ENCODE measurements around the gene PKHD1. TPM values are rescaled to one million over a fixed set of nuclear protein-coding genes. Genes with fewer than 3 reads are reported as not detected.
"Not testable (repeated sequence)": the region's sequence is repeated elsewhere in the genome, so short reads cannot be mapped to it uniquely, and the experiment has no call there.

The PKHD1 gene
- total RNA-seq, 1 experiment from 2014 or later, result 0.14 TPM

DNA sequence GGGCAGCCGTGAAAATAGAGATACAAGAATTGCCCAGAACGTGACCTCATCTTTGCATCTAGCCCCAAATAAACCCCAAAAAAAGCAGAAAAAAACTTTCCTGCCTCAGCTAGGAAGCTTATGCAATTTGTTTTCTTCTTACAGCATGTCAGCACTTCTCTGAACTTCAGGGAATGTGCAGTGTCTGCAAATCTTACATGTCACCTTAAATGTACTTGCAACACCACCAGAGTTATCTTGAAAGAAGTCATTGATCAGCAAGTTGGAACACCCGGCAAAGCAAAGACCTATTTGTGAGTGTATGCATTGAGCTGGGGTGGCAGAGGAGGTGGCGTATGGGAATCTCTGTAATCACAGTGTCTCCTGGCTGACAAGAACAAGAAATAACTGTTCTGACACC is 123.4 kb downstream of the PKHD1 start:
- H3K27me3 ChIP-seq (ENCODE audit: control insufficient read depth, insufficient read depth, low read length), result no peaks in the 10 kb centered on the region
- H3K4me3 ChIP-seq (ENCODE audit: insufficient read depth, low read depth, low read length), result no peak overlapping the region
- H3K36me3 ChIP-seq (replicated peaks; ENCODE audit: control insufficient read depth, insufficient read depth, low read length), result no peaks in the 10 kb centered on the region
- no peak for DNase-seq

GRCh38 chr6:51962354-51962753 is 125.1 kb downstream of the PKHD1 start:
- H3K4me3 ChIP-seq (ENCODE audit: insufficient read depth, low read depth, low read length), result no peak overlapping the region
- H3K27me3 ChIP-seq (ENCODE audit: control insufficient read depth, insufficient read depth, low read length), result no peaks in the 10 kb centered on the region
- no peak for DNase-seq
- no peaks in the 10 kb centered on the region for H3K36me3 ChIP-seq (replicated peaks; ENCODE audit: control insufficient read depth, insufficient read depth, low read length)

GRCh38 chr6:51960419-51960818 is 127.0 kb downstream of the PKHD1 start:
- H3K36me3 ChIP-seq (replicated peaks; ENCODE audit: control insufficient read depth, insufficient read depth, low read length), result no peaks in the 10 kb centered on the region
- no peak for DNase-seq
- no peak overlapping the region for H3K4me3 ChIP-seq (ENCODE audit: insufficient read depth, low read depth, low read length)
- no peaks in the 10 kb centered on the region for H3K27me3 ChIP-seq (ENCODE audit: control insufficient read depth, insufficient read depth, low read length)

DNA sequence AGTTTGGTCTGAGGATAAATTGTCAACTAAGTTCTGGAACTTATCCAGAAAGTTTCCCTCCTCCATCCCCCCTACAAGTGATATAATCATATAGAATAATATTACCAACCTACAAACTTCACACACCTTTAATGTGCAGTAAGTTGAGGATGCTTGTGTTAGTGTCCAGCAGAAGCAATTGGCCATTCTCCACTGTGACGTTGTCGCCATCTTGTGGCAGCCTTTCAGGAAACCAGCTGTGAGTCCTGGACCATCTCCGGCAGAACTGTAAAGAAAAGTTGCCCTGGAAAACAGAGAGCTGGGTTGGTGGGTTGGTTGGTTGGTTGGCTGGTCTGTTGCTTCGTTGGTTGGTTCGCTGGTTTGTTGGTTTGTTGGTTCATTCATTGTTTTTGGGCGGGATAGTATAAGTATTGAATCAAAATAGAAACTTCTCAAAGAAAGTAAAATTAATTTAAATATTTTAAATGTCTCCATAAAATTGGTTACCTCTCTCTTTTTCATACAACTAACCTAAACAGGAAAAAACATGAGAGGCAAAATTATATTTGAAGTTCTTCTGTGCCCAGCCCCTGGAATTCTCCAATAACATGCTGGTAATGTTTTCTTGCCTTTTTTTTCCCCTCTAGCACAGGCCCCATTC is 127.5 kb downstream of the PKHD1 start:
- no peak overlapping the region for H3K4me3 ChIP-seq (ENCODE audit: insufficient read depth, low read depth, low read length)
- H3K27me3 ChIP-seq (ENCODE audit: control insufficient read depth, insufficient read depth, low read length), result no peaks in the 10 kb centered on the region
- DNase-seq, result peak; percentile 37
- no peaks in the 10 kb centered on the region for H3K36me3 ChIP-seq (replicated peaks; ENCODE audit: control insufficient read depth, insufficient read depth, low read length)

- H3K4me3 ChIP-seq (ENCODE audit: insufficient read depth, low read depth, low read length), result no peak overlapping the region
- DNase-seq, result no peak
- H3K27me3 ChIP-seq (ENCODE audit: control insufficient read depth, insufficient read depth, low read length), result no peaks in the 10 kb centered on the region
- no peaks in the 10 kb centered on the region for H3K36me3 ChIP-seq (replicated peaks; ENCODE audit: control insufficient read depth, insufficient read depth, low read length)
Measured at GRCh38 chr6:51954681-51955080, 132.7 kb downstream of the PKHD1 start.

GRCh38 chr6:51953246-51953645 is 134.2 kb downstream of the PKHD1 start:
- Histone ChIP-seq H3K27me3 (ENCODE audit: control insufficient read depth, insufficient read depth, low read length) (no peaks in the 10 kb centered on the region), H3K36me3 (replicated peaks; ENCODE audit: control insufficient read depth, insufficient read depth, low read length) (no peaks in the 10 kb centered on the region), H3K4me3 (ENCODE audit: insufficient read depth, low read depth, low read length) (no peak overlapping the region)
- no peak for DNase-seq

DNA sequence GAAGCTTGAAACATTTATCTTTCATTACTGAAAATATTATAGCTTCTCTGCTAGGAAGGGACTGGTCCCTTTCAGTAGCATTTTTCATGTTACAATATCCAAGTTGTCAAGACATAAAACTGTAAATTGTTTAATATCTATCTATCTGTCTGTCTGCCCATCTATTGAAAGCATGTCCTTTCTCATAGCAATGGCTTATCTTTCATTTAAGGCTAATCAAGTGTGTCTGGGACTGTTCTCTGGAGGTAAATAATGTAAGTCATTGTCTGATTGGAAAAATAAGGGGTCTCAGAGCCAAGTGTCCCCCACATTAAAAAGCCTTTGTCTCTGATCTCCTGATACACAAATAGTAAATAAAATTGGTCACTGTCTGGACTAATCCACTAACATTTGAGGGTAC is 135.5 kb downstream of the PKHD1 start:
- H3K27me3 ChIP-seq (ENCODE audit: control insufficient read depth, insufficient read depth, low read length), result no peaks in the 10 kb centered on the region
- DNase-seq, result no peak
- no peaks in the 10 kb centered on the region for H3K36me3 ChIP-seq (replicated peaks; ENCODE audit: control insufficient read depth, insufficient read depth, low read length)
- H3K4me3 ChIP-seq (ENCODE audit: insufficient read depth, low read depth, low read length), result no peak overlapping the region

- no peaks in the 10 kb centered on the region for H3K36me3 ChIP-seq (replicated peaks; ENCODE audit: control insufficient read depth, insufficient read depth, low read length)
- DNase-seq, result no peak
- H3K27me3 ChIP-seq (ENCODE audit: control insufficient read depth, insufficient read depth, low read length), result no peaks in the 10 kb centered on the region
- no peak overlapping the region for H3K4me3 ChIP-seq (ENCODE audit: insufficient read depth, low read depth, low read length)
Measured at GRCh38 chr6:51949526-51949925, 137.9 kb downstream of the PKHD1 start.

DNA sequence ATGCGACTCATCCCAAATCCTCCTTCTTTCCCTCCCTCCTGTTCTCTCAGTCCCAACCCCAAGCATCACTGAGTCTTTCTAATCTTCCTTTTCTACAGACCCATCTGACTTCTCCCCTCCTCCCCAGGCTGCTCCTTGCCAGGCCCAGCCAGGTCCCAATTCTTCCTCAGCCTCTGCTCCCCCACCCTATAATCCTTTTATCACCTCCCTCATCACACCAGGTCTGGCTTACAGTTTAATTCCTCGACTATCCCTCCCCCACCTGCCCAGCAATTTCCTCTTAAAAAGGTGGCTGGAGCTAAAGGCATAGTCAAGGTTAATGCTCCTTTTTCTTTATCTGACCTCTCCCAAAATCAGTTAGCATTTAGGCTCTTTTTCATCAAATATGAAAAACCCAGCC is 147.7 kb downstream of the PKHD1 start:
- DNase-seq; H3K36me3 ChIP-seq (replicated peaks; ENCODE audit: control insufficient read depth, insufficient read depth, low read length); H3K27me3 ChIP-seq (ENCODE audit: control insufficient read depth, insufficient read depth, low read length); H3K4me3 ChIP-seq (ENCODE audit: insufficient read depth, low read depth, low read length): not testable (repeated sequence)

DNA sequence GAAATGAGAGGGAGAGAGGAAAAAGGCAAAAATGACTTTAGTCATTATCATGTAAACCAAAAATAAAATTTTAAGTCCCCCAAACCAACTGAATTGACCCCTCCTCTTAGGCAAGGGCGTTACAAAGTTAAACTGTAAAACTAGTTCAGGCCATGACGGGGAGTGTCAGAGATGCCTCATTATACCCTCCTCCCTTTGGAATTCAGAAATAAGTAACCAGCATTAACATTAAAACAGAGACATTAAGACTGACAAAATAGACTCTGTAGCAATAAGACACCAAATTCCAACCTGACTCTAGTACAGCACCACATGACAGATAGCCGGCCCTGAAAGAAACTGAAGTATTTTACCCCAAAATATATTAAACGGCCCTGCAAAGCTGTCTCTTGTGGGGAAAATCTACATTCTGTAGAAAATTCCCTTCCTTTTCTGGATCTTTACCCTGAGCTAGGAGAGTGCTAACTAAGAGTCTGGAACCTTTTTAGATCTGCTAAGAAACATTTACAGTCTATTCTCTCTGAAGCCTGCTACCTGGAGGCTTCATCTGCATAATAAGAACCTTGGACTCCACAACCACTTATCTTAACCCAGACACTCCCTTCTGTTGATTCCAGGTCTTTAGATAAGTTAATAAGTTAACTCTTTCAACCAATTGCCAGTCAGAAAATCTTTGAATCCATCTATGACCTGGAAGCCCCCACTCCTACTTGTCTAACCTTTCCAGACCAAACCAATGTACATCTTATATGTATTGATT is 150.7 kb downstream of the PKHD1 start:
- H3K36me3 ChIP-seq (replicated peaks; ENCODE audit: control insufficient read depth, insufficient read depth, low read length), result no peaks in the 10 kb centered on the region
- no peaks in the 10 kb centered on the region for H3K27me3 ChIP-seq (ENCODE audit: control insufficient read depth, insufficient read depth, low read length)
- H3K4me3 ChIP-seq (ENCODE audit: insufficient read depth, low read depth, low read length), result no peak overlapping the region
- no peak for DNase-seq

GRCh38 chr6:51934098-51934497 is 153.3 kb downstream of the PKHD1 start:
- Histone ChIP-seq H3K4me3 (ENCODE audit: insufficient read depth, low read depth, low read length) (no peak overlapping the region), H3K36me3 (replicated peaks; ENCODE audit: control insufficient read depth, insufficient read depth, low read length) (no peaks in the 10 kb centered on the region), H3K27me3 (ENCODE audit: control insufficient read depth, insufficient read depth, low read length) (no peaks in the 10 kb centered on the region)
- DNase-seq, result peak; percentile 73

DNA sequence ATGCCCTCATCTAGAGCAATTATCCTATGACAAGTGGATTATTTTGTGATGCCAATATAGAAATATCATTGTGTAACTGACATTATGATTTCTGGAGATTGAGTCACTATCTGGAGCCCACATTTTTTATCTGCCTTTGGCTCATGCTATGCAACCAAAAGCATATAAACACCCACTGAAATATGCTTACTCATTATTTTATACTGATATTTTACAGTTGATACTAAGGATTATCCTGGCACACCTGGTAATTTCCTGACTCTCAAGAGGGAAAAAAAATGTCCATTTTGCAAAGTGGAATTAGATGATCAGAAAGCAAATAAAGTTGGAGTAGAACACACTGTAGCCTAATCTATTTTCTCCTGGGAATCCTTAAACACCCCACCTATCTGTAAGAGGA is 154.5 kb downstream of the PKHD1 start:
- Histone ChIP-seq H3K36me3 (replicated peaks; ENCODE audit: control insufficient read depth, insufficient read depth, low read length) (no peaks in the 10 kb centered on the region), H3K4me3 (ENCODE audit: insufficient read depth, low read depth, low read length) (no peak overlapping the region), H3K27me3 (ENCODE audit: control insufficient read depth, insufficient read depth, low read length) (no peaks in the 10 kb centered on the region)
- no peak for DNase-seq

DNA sequence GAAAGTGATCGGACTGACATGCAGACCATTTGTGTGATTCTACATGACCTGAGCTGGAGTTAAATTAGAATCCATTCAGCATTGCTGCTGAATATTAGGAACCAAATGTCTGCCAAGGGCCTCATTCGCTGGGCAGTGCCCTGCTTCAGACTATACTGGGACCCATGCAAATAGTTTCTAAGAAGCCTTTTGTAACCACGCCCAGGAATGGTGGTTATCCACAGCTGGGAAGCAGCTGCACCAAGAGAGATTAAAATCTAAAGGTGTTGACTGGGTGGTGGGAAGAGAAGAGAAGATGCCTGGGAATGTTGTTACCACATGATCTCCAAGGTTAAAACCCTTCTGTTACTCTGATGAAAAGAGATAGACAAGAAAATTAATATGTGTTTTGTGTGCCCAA is 156.8 kb downstream of the PKHD1 start:
- Histone ChIP-seq H3K27me3 (ENCODE audit: control insufficient read depth, insufficient read depth, low read length) (no peaks in the 10 kb centered on the region), H3K36me3 (replicated peaks; ENCODE audit: control insufficient read depth, insufficient read depth, low read length) (no peaks in the 10 kb centered on the region), H3K4me3 (ENCODE audit: insufficient read depth, low read depth, low read length) (no peak overlapping the region)
- no peak for DNase-seq

GRCh38 chr6:51929934-51930574 is 157.4 kb downstream of the PKHD1 start:
- Histone ChIP-seq H3K27me3 (ENCODE audit: control insufficient read depth, insufficient read depth, low read length) (no peaks in the 10 kb centered on the region), H3K4me3 (ENCODE audit: insufficient read depth, low read depth, low read length) (no peak overlapping the region), H3K36me3 (replicated peaks; ENCODE audit: control insufficient read depth, insufficient read depth, low read length) (no peaks in the 10 kb centered on the region)
- DNase-seq, result no peak

DNA sequence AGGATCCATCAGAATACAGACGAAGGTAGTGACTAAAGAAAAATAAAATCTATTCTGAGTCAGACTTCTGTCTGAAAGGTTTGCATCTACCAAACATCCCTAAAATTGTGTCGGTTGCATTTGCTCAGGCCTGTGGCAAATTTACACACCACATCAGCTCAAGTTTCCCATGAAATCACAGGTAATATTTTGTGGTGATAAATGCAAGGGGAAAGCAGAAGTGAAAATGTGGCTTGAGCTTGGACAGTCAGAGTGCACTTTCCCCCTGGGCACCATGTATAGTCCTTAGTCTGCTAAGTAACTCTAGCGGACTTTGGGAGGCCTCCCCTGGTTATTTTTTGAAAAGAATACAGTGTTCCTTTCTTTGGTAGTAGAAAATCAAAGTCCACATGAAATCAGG is 159.1 kb downstream of the PKHD1 start:
- DNase-seq, result no peak
- Histone ChIP-seq H3K27me3 (ENCODE audit: control insufficient read depth, insufficient read depth, low read length) (no peaks in the 10 kb centered on the region), H3K36me3 (replicated peaks; ENCODE audit: control insufficient read depth, insufficient read depth, low read length) (no peaks in the 10 kb centered on the region), H3K4me3 (ENCODE audit: insufficient read depth, low read depth, low read length) (no peak overlapping the region)
